K562 (cell line): ENCODE measurements around the gene ZNF740. TPM values are rescaled to one million over a fixed set of nuclear protein-coding genes. Genes with fewer than 3 reads are reported as not detected.

Experiments
- ATAC-seq: fragments of 200-7000 bp; cut with Tn5 transposase; 3 replicates; pipeline ENCODE4 v1.9.1; 2020; ENCODE audit warnings: moderate library complexity
- BruUV-seq: library from RNA; stranded (reverse); fragments of 400-500 nt; replicated peaks from 2 replicates; lab custom pipeline; 2021; lab: Mats Ljungman, UMichigan
- CTCF ChIA-PET: fragments of 300-600 bp; formaldehyde crosslinking; extraction: SDS; loops from one replicate; lab custom pipeline; 2021; ENCODE audit warnings: low intra/inter-chr PET ratio; lab: Yijun Ruan, JAX
- POLR2A ChIA-PET: fragments of 300-600, 350-650 bp; sonication (Branson Sonifier 250); formaldehyde crosslinking; extraction: SDS; loops from one replicate; lab custom pipeline; 2021; ENCODE audit warnings: antibody characterized with exemption, inconsistent platforms; lab: Yijun Ruan, JAX
- DNase-seq, 4 experiments: peaks; one replicate each; pipeline versions ENCODE4 v3.0.0 to v3.0.0-alpha.2; 2011 to 2018; ENCODE audit warnings: low spot score in 3 of 4, mixed read lengths in 3 of 4; ENCODE audit errors: extremely low read depth in 1 of 4
- FAIRE-seq: peaks from 2 replicates; lab custom pipeline; 2011; peaks lifted over from hg19 to GRCh38; lab: Jason Lieb, UNC
- H2AFZ ChIP-seq: 2 replicates; pipeline ENCODE4 v1.6.0; 2011; ENCODE audit warnings: low read depth, low read length, control low read depth, inconsistent platforms
- H3K27ac ChIP-seq: fragments of 200-600 bp; 3 replicates; pipeline ENCODE4 v1.8.0; 2011; ENCODE audit warnings: low read depth, mild to moderate bottlenecking, control low read depth, inconsistent platforms, low read length, moderate library complexity, mixed read lengths; ENCODE audit errors: extremely low read depth
- H3K27me3 ChIP-seq, 2 experiments: fragments of 300-600 bp in 1 of 2; 2 replicates in 1 of 2; 3 replicates in 1 of 2; pipeline versions ENCODE4 v1.6.0 to v1.8.0; 2011; ENCODE audit warnings: inconsistent platforms in 2 of 2, low read length in 2 of 2, mild to moderate bottlenecking in 1 of 2, mixed read lengths in 1 of 2, moderate library complexity in 1 of 2; ENCODE audit not compliant: control insufficient read depth in 2 of 2, insufficient read depth in 2 of 2
- H3K36me3 ChIP-seq: fragments of 300-600 bp; 3 replicates; pipeline ENCODE4 v1.8.0; 2011; ENCODE audit warnings: mild to moderate bottlenecking, low read length, inconsistent platforms; ENCODE audit not compliant: control insufficient read depth, insufficient read depth
- H3K4me1 ChIP-seq, 2 experiments: fragments of 200-600 bp in 1 of 2; replicated peaks in 1 of 2; 2 replicates in 1 of 2; 3 replicates in 1 of 2; pipeline versions ENCODE4 v1.5.1 to v1.8.0; 2011; ENCODE audit warnings: inconsistent platforms in 2 of 2, low read length in 2 of 2, mild to moderate bottlenecking in 1 of 2, mixed read lengths in 1 of 2, moderate library complexity in 1 of 2; ENCODE audit not compliant: control insufficient read depth in 2 of 2, insufficient read depth in 2 of 2
- H3K4me2 ChIP-seq: 2 replicates; pipeline ENCODE4 v1.6.1; 2011; ENCODE audit warnings: low read length, control low read depth, inconsistent platforms, mixed read lengths; ENCODE audit not compliant: insufficient read depth
- H3K4me3 ChIP-seq: fragments of 200-600 bp; sonication (generic), shearing (Covaris generic); 2 replicates; pipeline ENCODE4 v1.5.1; 2016; ENCODE audit warnings: control low read depth, inconsistent platforms
- H3K79me2 ChIP-seq: fragments of 200-600 bp; 3 replicates; pipeline ENCODE4 v1.8.0; 2011; ENCODE audit warnings: low read length, inconsistent platforms; ENCODE audit not compliant: control insufficient read depth, insufficient read depth
- H3K9ac ChIP-seq, 2 experiments: 2 replicates each; pipeline versions ENCODE4 v1.6.0 to v1.6.1; 2011; ENCODE audit warnings: low read depth in 2 of 2, low read length in 2 of 2, control low read depth in 1 of 2, inconsistent platforms in 1 of 2, mild to moderate bottlenecking in 1 of 2, mixed read lengths in 1 of 2; ENCODE audit not compliant: insufficient read depth in 1 of 2
- H3K9me1 ChIP-seq: one replicate; pipeline ENCODE4 v1.6.0; 2011; ENCODE audit warnings: inconsistent platforms, mild to moderate bottlenecking, low read length, moderate library complexity; ENCODE audit not compliant: control insufficient read depth, insufficient read depth
- H3K9me3 ChIP-seq: replicated peaks from 2 replicates; pipeline ENCODE4 v1.5.1; 2011; ENCODE audit warnings: low read depth, low read length, inconsistent platforms; ENCODE audit not compliant: control insufficient read depth, insufficient read depth
- H4K20me1 ChIP-seq: replicated peaks from 2 replicates; pipeline ENCODE4 v1.6.1; 2011; ENCODE audit warnings: low read length, inconsistent platforms, mixed read lengths; ENCODE audit not compliant: control insufficient read depth, insufficient read depth
- ATF7 ChIP-seq: fragments of 450-650 bp; IDR thresholded peaks from 2 replicates; pipeline ENCODE4 v1.7.1; 2014; ENCODE audit warnings: mild to moderate bottlenecking, moderate library complexity
- BDP1 ChIP-seq: IDR thresholded peaks from 3 replicates; pipeline ENCODE4 v1.6.1; 2011; ENCODE audit not compliant: insufficient read length, insufficient read depth
- EHMT2 ChIP-seq: fragments of 450-650 bp; IDR thresholded peaks from 2 replicates; pipeline ENCODE4 v1.6.1; 2018; ENCODE audit warnings: antibody characterized with exemption
- ELK1 ChIP-seq: sonication (generic); formaldehyde crosslinking; IDR thresholded peaks from 2 replicates; pipeline ENCODE4 v1.8.1; 2022; ENCODE audit warnings: missing genetic modification reagents
- ETV1 ChIP-seq: fragments of 450-650 bp; conservative IDR thresholded peaks from 2 replicates; pipeline ENCODE4 v1.6.1; 2016; ENCODE audit warnings: missing genetic modification characterization, control low read depth, low read depth, missing compliant biosample characterization
- L3MBTL2 ChIP-seq: fragments of 450-650 bp; IDR thresholded peaks from 2 replicates; pipeline ENCODE4 v1.6.1; 2016; ENCODE audit warnings: mild to moderate bottlenecking, moderate library complexity
- NFATC3 ChIP-seq: fragments of 450-650 bp; IDR thresholded peaks from 2 replicates; pipeline ENCODE4 v1.6.1; 2017; ENCODE audit warnings: mild to moderate bottlenecking
- SNIP1 ChIP-seq: fragments of 450-650 bp; IDR thresholded peaks from 2 replicates; pipeline ENCODE4 v1.7.1; 2017; ENCODE audit warnings: low read depth, mild to moderate bottlenecking
- WGBS: fragments of 100-300 bp; shearing (Covaris generic); methylation state at CpG from one replicate; pipeline ENCODE4 v1.1.6; 2016; ENCODE audit warnings: low coverage, mixed read lengths; ENCODE audit not compliant: insufficient coverage; ENCODE audit errors: missing lambda C conversion rate; 5-methylcytosine and 5-hydroxymethylcytosine counted together
- in situ Hi-C: fragments of 300-500 bp; cut with MboI; formaldehyde crosslinking; loops from 4 replicates; pipeline ENCODE4 v1.15.0; 2018; ENCODE audit warnings: inconsistent platforms, mixed read lengths
- intact Hi-C: fragments of 100-400 bp; cut with micrococcal nuclease; formaldehyde crosslinking; loops from 2 replicates; pipeline ENCODE4 v1.14.2; 2022
- polyA plus RNA-seq, 8 experiments: library from polyadenylated mRNA; depleted of rRNA in 4 of 8; stranded (reverse) in 5 of 8; unstranded in 3 of 8; fragments of >200 nt; fragmentation: Nextera tagmentation in 2 of 8; fragmentation: Illumina TruSeq in 1 of 8; extraction: Ambion mirVana in 2 of 8; extraction: Trizol in 1 of 8; gene quantifications; 2 replicates each; pipeline versions ENCODE4 v1.2.1 to v1.2.3, GENCODE V29; 2011 to 2014; ENCODE audit warnings: inconsistent platforms in 1 of 8, missing spikeins in 1 of 8
- total RNA-seq, 7 experiments: library from RNA; depleted of rRNA in 6 of 7; stranded (reverse); fragments of >200 nt in 6 of 7; fragmentation: Illumina TruSeq in 2 of 7; extraction: Trizol in 2 of 7; gene quantifications; 2 replicates each; pipeline versions ENCODE4 v1.2.1 to v1.2.3, GENCODE V29; 2011 to 2021; ENCODE audit warnings: low replicate concordance in 1 of 7
- TF ChIP-seq, protein P1 (sequence below), 2 experiments: fragments of 250-450 bp in 1 of 2; fragments of 450-650 bp in 1 of 2; sonication (Bioruptor Pico) in 1 of 2; IDR thresholded peaks; 2 replicates each; pipeline versions ENCODE4 v1.6.1 to v1.8.0; 2016 to 2021; ENCODE audit warnings: mild to moderate bottlenecking in 2 of 2, moderate library complexity in 2 of 2, missing compliant biosample characterization in 1 of 2, missing genetic modification characterization in 1 of 2

The ZNF740 gene
- total and polyA plus RNA-seq, 9 of the 15 experiments (the other 6 are each of a cell fraction or from before 2014, with no cell fraction given) = 0.57 to 46.4 (median 18.6) TPM

GRCh38 chr12:53235164-53235563 is 54.6 kb downstream of the ZNF740 start:
- Histone ChIP-seq H3K27me3 (no peaks in the 10 kb centered on the region), H3K9me3 (no peaks in the 10 kb centered on the region), H3K27ac (no peak overlapping the region), H4K20me1 (no peaks in the 10 kb centered on the region), H3K9me1 (no peaks in the 10 kb centered on the region)
- DNase-seq = no peak
- intact Hi-C loops = no loop called here
- ATAC-seq = no peak
- TF ChIP-seq EHMT2 (no peak), ELK1 (CRISPR knock-in tag) (no peak), SNIP1 (no peak), NFATC3 (no peak), ATF7 (no peak), L3MBTL2 (no peak), ETV1 (no peak), BDP1 (no peak)
- TF ChIP-seq, protein P1, sequence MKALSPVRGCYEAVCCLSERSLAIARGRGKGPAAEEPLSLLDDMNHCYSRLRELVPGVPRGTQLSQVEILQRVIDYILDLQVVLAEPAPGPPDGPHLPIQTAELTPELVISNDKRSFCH (CRISPR knock-in tag; IDR thresholded peaks at IDR 0.05) = no peak
- TF ChIP-seq, protein P1 (tag; IDR thresholded peaks at IDR 0.05) = no peak
- TF ChIP-seq, all 486 proteins: peak for 0
- Histone ChIP-seq H3K36me3 (no peaks in the 10 kb centered on the region), H2AFZ (no peak overlapping the region), H3K9ac (no peak overlapping the region), H3K79me2 (no peaks in the 10 kb centered on the region), H3K4me3 (no peak overlapping the region), H3K4me1 (peaks cover 13 to 28% of the 10 kb centered on the region in 2 experiments), H3K4me2 (no peak overlapping the region)
- in situ Hi-C loops = no loop called here
- POLR2A ChIA-PET = interaction anchor here (0.6 kb wide), 2 partner anchors 18 to 46 kb away, joined by 3 read pairs; no protein-coding TSS in a partner anchor
- WGBS = 18% methylated on average over 3 of the region's 3 CpGs
- CTCF ChIA-PET = interaction anchor here (1.0 kb wide), 1 partner anchor 11 kb away, joined by 3 read pairs; no protein-coding TSS in a partner anchor
- BruUV-seq = no TSS peak
- no peak for FAIRE-seq
